Activated T-cell treated with anti-CD3 and anti-CD28 coated beads, Interleukin-2, amount 50 U/mL, for 1 hour (primary cell): ENCODE measurements around the gene UBP1.
"Not testable (repeated sequence)": the region's sequence is repeated elsewhere in the genome, so short reads cannot be mapped to it uniquely, and the experiment has no call there.

Experiments used
- DNase-seq: peaks from one replicate; pipeline ENCODE4 v3.0.0-alpha.2; 2020

Gene UBP1

DNA sequence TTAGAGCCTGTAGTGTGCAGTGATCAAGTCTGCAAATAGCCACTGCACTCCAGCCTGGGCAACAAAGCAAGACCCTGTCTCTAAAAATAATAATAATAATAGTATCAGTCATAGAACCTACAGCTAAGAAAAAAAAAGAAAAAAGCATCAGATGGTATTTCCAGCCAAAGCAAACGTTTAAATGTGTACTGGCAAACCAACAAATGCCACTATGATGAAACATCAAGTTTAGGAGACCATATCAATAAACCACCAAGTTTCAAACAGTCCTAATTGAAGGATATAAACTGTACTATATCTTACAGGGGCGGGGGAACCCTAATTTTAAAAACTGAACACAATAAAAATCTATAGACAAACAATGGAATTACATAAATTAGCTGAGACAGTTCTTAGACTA, 6.4 kb downstream of the UBP1 start:
- DNase-seq: no peak

DNA sequence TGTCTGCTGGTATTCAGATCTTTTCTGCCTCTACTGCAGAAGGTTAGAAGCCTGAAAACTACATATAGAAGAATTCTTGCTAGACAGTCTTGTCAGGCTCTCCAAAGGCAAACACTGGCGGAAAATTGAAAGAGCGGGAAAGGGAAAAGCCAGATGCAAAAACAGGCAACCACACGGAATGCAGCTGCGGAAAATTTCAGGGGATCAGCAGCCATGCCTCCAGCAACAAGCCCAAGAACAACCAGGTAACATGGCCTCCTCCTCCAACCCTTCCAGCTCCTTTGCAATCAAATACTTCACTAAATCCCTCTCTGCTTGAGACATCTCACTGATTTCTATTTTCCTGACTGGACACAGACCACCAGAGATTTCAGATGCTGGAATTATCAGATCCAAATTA, 9.6 kb downstream of the UBP1 start:
- no peak for DNase-seq

DNA sequence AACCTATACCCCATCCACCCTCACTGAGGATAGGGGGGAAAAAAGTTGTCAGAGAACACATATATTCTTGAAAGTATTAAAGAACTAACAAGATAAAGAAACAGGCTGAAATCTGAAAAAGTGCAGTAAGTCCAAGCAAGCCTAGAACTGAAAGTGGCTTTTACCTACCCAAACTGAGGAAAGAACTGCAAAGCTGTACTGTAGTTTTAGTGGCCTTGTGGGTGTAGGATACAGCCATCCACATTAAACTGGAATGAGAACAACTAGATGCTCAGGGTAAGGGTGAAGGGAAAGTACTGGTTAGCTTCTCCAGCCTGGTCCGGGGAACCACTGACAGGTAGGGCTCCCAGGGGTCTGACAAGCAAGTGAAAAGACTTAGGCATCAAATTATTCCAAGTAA, 10.1 kb downstream of the UBP1 start:
- DNase-seq: no peak

DNA sequence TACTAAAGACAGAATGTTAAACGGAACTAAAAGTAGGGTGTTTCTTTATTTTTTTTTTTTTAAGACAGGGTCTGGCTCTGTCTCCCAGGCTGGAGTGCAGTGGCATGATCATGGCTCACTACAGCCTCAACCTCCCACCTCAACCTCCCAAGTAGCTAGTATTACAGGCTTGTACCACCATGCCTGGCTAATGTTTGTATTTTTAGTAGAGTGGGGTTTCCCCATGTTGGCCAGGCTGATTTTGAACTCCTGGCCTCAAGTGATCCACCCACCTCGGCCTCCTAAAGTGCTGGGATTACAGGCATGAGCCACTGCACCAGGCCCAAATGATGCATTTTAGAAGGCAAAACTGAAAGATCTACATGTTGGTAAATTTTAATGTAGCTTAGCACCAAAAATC, 10.9 kb downstream of the UBP1 start:
- DNase-seq: not testable (repeated sequence)

DNA sequence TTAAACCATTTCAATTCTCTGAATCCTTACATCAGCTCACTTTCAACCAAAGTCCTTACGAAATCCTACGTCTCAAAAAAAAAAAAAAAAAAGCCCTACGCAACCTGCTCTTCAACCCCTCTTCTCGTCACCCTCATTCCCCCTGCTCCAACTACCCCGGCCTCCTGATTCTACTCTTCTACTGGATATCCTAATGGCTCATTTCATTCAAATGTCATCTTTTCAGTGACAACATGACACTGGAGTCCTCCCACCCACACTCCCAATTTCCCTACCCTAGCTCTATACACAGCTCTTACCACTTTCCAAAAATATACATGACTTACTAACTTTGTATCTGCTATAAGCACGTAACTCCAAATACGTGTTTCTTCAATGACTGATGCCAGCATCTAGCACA, 11.5 kb downstream of the UBP1 start:
- DNase-seq: no peak

DNA sequence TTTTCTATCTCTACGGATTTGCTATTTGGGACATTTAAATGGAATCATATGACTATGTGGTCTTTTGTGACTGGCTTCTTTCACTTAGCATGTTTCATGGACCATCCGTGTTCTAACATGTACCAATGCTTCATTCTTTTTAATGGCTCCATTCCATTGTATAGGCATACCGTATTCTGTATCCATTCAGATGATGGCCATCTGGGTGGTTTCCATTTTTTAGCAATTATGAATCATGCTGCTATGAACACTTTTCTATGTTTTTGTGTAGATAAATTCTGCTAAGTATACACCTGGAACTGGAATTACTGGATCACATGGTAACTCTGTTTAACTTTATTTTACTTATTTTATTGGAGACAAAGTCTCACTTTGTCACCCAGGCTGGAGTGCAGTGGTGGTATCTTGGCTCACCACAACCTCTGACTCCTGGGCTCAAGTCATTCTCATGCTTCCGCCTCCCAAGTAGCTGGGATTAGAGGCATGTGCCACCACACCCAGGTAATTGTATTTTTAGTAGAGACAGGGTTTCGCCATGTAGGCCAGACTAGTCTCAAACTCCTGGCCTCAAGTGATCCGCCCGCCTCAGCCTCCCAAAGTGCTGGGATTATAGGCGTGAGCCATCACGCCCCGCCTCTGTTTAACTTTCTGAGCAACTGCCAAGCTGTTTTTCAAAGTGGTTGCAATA, 13.4 kb downstream of the UBP1 start:
- DNase-seq: no peak

DNA sequence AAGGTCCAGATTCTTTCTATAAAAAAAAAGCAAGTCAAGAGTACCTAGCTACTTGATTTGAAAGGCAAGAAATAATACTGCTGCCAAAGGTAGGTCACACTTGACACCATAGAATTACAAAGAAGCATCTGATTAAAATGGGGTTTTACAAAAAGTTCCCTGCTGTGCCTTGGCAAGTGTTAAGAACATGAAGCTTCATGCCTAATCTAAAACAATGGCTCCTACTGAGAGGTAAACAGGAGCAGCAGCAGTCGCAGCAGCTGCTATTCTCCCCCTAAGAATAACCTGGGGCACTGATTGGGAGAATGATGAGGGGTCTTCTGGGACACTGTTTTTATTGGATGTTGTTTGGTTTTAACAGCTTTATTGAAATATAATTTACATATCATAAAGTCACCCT, 14.1 kb downstream of the UBP1 start:
- DNase-seq: no peak

DNA sequence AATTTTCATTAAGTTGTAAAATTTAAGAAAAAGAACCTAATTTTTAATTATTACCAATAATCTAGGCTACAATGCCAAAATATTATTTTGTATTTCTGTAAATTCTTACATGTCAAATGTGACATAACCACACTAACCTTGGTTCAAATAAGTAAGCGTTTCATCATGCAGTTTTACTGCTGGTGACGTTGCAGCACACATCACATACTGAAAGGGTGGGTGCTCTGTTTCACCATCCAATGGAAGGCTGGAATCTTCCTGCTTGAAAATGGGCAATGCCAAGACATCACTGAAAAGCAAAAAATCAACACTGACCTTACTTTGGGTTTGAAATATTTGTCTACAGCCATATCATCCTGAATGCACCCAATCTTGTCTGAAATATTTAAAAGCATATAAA, 14.8 kb downstream of the UBP1 start:
- DNase-seq: no peak

DNA sequence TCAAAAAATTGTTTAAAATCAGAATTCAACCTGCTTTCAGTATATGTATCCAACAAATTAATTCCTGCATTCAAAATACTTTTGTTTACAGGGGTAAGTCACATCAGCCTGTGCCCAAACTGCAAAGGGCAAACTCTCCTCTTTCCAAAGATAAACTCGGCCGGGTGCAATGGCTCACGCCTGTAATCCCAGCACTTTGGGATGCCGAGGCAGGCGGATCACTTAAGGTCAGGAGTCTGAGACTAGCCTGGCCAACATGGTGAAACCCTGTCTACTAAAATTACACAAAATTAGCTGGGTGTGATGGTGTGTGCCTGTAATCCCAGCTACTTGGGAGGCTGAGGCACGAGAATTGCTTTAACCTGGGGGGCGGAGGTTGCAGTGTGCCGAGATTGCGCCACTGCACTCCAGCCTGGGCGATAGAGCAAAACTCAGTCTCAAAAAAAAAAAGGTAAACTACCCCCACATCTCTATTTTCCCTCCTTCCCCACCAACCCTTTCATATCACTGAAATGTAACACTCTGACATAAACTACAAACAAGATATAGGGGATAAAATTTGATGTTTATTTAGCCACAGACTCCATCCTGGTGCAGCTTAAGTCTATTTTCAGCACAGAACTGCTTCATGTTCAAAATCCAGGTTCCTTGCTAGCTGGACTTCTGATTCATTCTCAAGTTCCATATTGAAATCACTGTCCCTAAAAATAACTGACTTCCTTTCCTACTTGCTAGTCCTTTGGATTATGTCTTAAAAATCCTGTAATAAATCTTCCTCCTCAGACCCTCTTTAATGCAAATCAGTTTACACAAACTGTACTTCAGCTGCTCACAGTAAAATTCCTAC, 15.4 kb downstream of the UBP1 start:
- DNase-seq: no peak

DNA sequence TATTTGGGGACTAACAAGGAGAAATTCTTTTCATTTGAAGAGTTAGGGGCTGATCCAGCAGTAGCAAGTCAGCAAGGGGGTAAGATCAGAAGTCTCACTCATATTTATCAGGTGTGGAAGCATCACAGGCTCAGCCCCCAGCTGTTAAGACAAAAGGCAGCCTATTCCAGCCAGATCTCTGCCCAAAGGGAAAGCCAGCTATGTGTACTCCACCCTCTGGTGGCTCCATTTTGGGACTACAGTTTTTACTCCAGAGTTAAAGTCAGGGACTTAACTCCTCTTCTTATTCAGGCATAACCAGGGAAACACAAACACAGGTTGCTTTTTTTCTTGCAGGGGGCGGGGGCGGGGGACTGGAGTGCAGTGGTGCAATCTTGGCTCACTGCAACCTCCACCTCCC, 19.2 kb downstream of the UBP1 start:
- DNase-seq: no peak

DNA sequence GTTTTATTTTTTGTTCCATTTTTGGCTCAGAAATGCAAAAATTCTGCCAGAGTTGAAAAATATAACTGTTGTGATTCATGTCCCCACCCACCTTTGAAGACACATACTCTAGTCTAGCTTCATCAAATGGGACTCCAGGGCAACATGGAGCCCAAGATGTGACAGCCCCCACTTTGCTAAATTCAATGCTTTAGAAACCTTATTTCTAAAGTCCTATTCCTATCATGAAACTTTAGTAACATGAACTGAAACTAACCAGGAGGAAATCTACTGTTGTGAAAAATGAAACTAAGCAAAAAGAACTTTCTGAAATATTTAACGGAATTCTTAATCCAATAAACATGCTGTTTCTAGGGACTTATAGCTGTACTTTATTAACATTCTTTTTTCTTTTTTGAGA, 20.3 kb downstream of the UBP1 start:
- no peak for DNase-seq

DNA sequence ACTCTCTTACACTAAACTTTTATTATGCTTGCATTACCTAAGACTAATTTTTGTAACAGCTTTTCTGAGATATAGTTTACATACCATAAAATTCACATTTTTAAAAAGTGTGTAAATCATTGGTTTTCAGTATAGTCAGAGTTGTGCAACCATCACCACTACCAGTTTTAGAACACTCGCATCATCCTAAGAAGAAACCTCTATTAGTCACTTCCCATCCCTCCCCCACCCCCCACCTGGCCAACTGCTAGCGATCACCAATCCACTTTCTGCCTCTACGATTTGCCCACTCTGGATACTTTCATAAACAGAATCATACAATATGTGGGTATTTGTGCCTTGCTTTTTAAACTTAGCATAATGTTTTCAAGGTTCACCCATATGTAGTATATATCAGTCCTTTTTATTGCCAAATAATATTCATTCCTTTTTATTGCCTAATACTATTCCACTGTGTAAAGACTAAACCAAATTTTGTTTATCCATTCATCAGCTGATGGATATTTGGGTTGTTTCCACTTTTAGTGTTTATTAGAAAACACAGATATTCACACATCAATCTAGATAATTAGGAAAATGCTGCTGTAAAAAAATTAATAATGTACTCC, 23.0 kb downstream of the UBP1 start:
- DNase-seq: no peak

DNA sequence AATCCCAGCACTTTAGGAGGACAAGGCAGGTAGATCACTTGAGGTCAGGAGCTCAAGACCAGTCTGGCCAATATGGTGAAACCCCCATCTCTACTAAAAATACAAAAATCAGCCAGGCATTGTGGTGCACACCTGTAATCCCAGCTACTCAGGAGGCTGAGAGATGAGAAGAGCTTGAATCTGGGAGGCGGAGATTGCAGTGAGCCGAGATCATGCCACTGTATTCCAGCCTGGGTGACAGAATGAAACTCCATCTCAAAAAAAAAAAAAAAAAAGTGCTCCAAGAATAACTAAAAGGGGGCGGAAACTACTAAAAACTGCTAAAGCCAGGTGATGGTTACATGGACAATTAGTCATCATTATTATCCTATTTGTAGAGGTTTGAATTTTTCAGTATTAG, 29.4 kb downstream of the UBP1 start:
- not testable (repeated sequence) for DNase-seq

DNA sequence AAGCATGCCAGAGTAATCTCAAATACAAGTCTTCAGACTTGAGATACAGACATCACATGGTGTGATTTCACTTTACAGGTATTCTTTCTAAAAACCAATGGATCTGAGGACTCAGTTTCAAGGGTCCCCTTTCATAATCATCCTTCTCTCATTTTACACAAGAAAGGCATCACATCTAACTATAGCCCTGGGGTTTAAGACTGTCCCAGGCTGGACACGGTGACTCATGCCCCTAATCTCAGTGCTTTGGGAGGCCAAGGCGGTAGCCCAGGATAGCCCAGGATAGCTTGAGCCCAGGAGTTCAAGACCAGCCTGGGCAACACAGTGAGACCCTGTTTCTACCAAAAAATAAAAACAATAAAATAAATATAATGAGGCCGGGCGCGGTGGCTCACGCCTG, 36.4 kb downstream of the UBP1 start:
- no peak for DNase-seq

DNA sequence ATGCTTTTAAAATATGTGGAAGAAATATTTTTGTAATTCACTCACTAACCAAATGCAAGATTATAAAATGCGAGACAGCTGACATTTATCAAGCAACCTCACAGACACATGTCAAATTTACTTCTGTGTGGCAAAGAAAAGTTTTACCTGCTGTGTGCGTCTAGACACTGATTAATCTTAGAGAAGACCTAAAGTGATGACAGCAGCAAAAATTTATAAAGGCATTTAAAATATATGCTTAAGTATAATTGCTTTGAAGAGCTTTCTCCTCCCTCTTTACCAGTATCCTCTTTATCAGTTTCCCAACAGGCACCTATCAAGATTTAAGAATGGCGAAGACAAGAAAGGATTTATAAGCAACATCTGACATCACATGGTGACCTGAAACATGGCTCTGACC, 37.3 kb downstream of the UBP1 start:
- no peak for DNase-seq

DNA sequence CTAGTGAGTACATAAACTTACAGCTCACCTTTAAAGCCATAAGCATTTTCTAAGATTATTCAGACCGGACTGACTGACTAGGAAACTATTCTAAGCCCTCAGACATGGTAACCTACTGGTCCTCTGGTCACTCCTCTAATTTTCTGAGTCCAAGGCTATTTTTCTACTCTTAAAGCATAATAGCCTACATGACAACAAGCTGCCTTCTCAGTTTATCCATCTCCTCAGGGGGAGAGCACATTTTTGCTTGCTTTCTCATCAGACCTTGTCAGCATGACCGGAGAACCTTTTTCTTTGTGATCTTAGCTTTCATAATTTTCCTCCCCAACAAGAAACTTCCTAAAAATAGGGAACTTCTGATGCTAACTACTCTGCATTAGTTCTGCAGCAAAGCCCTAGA, 38.4 kb downstream of the UBP1 start:
- no peak for DNase-seq

DNA sequence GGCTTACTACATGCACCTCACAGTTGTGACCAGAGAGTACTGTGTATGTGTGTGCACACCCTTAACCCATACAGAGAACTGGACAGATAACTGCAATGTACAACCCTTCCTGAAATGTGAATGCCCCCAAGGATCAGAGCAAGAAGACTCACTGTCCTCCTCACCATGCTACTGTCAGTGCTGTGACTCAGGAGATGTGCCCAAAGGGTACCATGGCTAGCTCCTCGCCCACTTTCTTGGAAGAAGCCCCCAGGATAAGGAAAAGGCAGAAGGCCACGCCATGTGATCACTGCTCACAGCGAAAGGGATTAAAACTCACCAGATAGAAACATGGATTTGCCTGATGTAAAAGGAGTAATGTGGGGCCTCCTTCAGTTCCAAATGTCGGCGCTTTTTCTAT, 41.8 kb downstream of the UBP1 start:
- no peak for DNase-seq

DNA sequence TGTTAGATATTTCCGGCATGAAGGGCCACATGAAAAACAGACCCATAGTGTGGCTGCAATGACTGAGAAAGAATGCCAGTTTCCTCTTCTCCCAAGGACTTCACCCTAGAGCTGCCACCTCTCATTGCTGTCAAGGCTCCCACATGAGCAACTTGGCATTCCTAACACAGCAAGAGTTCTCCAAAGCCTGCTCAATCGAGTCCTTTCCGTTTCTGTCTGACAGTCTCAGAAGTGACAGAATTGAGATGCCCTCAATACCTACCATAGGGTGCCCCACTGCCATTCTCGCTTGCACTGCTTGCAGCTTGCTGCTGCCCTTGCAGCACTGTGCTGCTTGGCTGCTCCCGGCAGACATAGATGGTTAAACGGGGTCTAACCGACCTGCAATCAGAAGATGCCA, 44.3 kb downstream of the UBP1 start:
- no peak for DNase-seq

DNA sequence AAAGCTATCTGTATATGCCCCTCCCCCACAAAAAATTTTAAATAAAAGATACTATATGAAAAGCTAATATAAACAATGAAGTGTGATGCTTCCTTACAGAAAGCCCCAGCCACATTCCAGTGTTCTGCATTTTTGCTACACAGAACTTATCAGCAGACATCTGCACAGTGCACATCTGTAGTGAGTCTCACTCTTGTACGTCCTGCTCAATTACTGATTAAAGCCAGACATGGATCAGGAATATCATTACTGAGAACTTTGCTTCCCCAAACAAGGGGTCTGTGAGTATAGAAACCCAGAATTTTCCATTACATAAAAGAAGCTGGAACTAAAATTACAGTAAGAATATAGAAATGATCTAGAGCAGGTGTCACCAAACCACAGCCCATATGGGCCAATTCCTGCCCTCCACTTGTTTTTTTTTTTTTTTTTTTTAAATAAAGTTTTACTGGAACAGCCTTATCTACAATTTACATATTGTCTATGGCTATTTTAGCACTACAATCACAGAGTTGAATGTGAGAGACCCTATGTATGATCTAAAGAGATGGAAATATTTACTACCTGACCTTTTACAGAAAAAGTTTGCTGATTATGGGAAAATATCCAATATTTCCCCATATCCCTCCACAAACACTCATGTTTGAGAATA, 45.7 kb downstream of the UBP1 start:
- no peak for DNase-seq

DNA sequence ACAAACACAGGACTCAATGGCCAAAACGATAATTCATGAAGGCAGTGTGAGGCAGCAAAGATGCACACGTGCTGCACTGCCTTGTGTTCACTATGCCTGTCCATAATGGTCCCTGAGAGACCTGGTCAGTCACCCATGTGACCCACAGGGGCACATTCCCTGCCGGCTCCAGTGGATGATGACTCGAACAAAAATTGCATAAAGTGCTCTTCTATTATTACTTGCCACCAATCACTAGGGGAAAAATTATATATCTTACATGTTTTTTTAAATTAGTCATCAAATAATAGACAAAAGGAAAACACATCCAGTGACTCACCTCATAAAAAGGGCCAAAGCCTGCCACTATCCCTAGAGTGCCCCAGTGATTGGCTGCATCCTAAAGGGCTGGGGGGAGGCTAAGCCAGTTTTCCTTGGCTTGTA, 47.5 kb downstream of the UBP1 start:
- no peak for DNase-seq

DNA sequence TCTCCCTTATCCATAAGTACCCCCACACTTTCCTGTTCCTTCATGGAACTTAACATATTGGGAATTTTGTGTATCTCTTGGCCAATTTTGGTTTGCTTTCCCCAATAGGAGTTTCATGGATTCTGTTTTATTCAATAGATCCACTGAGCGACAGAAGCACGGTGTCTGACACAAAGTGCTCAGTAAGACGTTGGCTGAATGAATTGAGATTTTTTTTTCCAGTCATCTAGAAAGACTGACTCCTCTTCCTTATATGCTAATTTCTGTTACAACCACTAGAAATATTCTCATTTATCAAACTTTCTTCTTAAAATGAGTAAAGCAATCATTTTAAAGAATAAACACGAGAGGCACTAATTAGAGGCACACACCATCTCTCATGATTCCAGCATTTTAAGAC, 48.1 kb downstream of the UBP1 start:
- no peak for DNase-seq

DNA sequence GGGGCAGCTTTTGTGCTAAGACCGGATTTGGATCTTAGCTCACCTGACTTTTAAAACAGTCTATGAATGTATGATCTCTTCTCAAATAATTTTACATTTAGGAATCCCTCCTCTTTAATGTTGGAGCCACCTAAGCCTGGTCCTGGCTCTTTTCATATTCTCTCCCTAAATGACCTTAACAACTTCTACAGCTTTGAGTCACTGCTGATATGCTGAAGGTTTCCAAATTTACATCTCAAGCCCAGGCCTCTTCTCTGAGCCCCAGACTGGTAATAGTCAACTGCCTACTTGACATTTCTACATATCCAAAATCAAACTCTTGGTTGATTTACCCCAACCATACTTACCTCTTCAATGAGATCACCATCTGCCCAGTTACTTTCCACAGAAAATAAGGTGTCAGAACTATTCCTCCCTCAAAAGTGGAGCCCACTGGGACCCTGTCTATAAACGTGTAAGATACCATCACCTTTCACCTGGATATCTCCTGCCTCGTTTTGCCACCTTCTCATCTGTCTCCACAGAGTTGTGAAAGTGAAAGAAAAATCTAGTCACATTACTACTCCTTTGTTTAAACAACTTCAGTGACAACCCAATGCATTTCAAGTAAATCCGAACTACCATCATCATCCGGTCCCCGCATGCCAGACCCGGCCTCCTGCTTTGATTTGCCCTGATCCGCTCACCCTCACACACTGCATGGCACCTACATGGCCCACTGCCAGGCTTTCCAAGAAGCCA, 48.8 kb downstream of the UBP1 start:
- DNase-seq: no peak

DNA sequence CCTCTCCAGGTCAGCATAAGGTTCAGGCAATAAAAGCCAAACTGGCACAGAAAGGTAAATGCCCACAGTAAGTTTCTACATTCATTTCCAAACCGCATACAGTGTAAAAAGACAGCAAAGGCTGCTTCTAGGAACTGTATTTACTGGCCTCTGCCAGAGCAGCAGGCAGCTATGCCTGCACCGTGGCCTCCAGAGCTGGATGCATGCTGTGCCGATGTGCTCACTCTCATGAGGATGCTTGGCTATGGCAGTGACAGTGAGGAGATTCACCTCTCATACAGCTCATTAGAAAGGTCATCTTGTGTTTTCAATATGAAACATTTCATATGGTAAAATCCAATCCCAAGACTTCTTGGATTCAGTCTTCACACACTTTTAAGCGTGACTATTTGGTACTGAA, 50.3 kb downstream of the UBP1 start:
- DNase-seq: no peak
